GOT3 (cell line): ENCODE measurements around the gene DTNBP1.

Experiments used
- DNase-seq: peaks from one replicate; lab custom pipeline; 2025; ENCODE audit warnings: mixed read lengths; lab: John Stamatoyannopoulos, UW

Gene DTNBP1

DNA sequence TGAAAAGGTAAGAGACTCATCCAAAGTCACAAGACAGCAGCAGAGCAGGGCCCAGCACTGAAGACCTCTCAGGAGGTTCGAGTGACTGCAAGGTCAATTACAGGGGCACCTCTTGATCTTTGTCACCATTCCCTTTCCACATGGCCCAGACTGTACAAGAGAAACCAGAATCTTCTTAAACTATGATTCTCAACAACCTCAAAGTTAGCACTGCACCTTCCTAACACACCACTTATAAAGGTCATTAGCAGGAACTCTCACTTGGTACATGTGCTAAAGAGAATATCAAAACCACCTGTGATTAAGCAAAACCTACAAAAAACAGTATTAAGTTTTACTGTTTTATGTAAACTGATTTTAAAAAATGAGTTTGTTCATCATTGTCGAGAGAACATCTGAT, 70.2 kb downstream of the DTNBP1 start:
- no peak for DNase-seq

DNA sequence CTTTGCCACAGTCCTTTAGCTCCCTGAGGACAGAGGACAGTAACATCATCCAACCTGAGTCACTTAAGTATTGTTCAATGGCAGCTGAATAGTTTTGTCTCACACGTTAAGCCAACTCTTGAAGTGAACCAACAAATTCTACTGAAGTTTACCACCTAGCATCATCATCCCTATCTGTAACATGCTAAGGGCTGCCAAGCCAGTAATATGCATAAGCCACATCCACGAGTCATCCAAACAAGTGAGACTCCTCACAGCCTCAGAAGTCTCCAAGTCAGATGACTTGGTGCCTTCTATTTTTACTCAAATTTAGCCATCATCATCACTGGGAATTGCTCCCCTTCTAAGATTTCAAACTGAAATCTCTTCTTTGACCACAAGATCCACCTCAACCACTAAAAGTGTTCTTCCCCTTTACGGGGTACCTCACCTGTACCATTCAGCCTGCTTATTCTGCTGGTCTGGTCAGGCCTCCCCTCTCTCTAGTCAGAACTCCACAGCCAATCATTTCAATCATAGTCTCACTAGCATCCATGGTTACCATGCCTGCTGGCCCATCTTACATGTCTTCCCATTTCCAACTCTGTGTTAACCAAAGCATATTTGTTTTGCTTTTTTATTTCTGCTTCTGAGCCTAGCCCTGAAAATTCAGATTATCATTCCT, 73.7 kb downstream of the DTNBP1 start:
- DNase-seq, result no peak

DNA sequence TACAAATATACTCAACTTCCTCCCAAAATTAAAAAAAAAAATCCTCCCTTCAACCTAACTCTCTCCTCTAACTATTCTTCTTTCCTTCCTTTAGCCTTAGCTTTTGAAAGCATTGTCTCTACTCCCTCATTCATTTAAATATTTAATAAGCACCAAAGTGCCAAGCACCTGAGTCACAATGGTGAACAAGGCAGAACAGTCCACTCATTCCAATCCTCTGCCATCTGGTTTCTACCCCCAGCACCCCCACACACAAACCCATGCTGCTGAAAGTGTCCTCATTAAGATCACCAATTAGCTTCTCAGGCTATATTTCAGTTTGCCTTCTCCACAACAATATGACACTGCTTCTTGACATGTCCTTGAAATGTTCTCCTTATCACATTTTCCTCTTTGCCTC, 76.3 kb downstream of the DTNBP1 start:
- DNase-seq, result no peak

DNA sequence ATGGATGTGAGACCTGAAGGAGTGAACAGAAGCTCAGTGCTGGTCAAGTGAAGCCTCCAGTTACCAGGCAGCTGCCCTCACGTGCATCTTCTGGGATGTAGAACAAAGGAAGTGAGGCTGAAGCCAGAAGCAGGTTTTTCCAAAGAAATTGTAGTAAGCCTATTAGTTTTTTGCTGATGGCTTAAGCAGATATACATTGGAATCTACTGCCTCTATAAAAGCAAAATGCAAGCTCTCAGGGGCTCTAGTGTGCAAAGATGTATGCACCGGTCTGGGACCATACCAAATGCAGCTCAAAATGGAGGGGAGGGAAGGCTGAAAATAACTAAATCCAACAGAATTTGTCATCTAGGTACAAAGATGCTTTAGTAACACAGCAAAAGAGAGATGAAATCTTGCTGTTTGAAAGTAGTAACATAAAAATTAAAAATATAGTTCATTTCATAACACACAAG, 77.0 kb downstream of the DTNBP1 start:
- no peak for DNase-seq

DNA sequence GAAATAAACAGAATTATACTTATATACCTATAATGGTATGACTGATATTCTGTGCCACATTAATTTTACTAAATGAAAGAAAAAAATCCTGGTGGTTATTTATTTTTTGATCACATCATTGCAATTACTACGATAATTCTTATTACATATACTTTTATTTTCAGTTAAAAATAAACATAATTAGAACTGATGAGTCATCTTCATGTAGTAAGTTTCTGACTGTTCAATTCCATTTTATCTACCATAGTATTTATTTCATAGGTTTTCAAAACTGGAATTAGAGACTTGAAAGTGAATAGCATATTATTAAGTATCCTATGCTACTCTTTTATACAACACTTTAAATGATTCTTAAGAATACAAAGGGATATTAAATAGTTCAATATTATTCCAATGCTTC, 80.3 kb downstream of the DTNBP1 start:
- DNase-seq, result no peak

DNA sequence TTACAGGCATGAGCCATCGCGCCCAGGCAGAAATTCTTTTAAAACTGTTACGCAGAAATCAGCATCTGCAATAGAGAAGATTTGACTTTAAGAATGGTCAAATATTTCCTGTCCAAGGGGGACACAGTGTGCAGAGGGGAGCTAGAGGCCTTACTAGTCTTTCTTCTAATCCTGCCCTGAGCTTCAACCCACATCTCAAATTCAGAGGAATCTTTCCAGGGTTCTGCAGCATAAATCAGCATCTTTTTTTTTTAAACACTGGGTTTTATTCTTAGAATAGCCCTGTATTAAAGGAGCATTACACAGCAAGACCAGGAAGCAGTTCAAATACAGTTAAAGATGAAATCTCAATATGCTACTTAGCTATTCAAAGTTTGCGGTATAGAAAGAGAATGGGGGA, 81.1 kb downstream of the DTNBP1 start:
- no peak for DNase-seq

DNA sequence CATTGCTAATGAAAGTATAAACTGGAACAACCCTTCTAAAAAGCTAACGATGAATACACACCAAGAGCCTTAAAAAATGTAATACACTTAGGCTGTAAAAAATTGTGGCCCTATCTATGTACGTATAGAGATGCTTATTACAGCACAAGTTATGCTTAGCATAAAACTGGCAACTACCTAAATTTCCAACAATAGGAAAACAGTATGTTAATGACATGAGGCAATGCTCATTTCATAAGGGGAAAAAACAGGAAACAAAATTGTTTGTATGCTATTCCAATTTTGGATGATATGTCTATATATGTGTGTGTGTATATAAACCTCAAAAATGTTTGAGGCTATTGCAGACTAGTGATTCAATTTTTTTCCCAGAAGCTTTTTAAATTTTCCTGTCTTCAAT, 82.5 kb downstream of the DTNBP1 start:
- no peak for DNase-seq

DNA sequence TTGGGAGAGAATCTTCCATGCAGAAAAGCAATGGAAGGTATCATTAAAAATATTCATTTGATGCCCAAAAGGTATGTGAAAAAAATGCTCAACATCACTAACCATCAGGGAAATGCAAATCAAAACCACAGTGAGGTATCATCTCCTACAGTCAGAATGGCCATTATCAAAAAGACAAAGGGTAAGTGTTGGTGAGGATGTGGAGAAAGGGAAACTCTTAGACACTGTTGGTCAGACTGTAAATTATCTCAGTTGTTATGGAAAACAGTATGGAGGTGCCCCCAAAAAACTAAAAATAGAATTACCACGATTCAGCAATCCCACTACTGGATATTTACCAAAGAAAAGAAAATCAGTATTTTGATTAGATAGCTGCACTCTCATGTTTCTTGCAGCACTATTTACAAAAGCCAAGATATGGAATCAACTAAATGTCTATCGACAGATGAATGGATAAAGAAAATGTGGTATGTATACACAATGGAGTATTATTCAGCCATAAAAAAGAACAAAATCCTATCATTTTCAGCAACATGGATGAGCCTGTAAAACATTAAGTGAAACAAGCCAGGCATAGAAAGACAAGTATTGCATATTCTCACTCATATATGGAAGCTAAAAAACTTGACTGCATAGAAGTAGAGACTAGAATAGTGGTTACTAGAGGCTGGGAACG, 84.0 kb downstream of the DTNBP1 start:
- no peak for DNase-seq

DNA sequence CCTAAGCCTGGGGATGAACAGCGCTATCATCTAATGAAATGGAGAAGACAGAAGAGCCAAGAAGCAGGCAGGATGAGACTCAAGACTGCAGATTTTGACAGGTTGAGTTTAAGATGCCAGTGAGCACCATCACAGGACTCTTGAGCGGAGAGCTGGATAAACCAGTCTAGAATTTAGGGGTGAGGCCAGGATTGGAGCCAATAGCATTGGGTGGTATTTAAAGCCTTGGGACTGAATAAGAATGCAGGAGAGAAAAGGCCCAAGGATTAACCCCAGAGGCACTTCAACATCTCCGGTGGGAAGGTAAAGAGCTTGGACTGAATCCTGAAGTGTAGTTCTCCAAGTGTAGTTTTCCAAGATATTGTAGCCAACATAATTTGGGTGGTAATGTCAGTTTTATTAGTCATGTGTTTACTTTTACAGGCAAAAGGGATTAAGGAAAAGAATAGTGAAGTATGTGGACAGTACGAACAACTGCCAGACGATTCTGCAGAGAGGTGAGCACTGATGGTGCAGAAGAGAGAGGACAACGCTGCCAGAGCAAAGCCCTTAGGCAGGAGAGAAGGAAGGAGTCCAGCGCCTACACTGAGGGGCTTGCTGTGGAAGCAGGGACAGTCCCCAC, 85.2 kb downstream of the DTNBP1 start:
- no peak for DNase-seq

DNA sequence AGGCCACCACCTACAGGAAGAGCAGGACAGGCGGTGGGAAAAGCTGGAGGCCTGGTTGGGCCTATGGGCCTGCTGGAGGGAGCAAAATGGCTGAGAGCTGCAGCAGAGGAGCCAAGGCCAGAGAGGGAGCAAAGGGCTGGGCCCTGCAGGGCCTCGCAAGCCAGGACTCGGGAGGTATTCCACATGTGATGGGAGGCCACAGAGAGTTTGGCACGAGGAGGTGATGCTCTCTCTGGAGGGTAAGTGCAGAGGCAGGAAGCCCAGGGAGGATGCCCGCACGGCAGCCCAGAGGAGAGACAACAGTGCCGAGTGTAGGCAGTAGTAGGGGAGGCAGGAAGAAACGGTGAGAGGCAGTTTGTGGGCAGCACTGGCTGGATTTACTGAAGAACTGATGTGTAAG, 85.7 kb downstream of the DTNBP1 start:
- no peak for DNase-seq

DNA sequence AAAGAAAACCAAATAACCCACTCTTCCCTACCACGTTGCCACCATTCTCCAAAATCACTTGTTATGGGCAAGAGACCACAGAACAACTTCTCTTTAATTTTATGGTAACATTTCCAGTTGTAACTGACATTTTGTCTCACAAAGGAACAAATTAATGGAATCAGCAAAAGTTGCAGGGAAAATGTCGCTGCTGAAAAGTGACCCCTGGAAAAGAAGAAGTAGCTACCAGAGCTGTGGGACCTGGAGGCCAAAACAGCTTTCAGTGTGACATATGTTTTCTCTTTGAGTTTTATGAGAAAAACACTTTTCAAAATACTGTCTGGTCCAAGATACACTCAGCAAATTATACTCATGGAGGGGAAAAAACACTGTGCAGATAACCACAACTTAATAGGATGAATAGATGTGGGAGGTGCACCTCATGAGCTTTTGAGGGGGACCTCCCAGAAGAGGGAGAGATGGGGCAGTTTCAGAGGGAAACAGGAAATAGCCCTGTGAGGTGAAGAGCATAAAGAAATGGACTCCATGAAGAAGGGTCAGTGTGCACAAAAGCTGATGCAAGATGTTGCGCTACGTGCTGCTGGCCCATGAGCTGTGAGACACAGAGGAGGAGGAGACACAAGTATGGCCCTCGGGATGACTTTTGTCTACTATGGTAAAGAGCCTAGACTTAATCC, 87.3 kb downstream of the DTNBP1 start:
- no peak for DNase-seq

DNA sequence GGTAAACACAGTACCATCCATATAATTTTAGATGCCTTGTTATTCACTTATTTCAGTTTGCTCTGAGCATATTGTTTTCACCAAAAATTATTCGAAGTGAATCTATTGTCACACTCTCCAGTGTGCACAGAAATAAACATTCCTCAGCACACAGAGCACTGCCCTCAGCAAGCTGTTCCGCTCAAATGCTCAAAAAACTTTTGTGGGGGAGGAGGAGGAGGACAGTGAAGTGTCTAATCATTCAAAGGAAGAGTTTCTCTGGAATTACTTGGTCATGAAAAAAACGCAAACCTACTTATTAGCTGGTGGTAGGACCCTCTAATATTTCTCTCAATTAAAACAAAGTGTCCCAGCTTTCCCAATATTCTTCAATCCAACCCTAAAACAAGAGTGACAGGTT, 88.3 kb downstream of the DTNBP1 start:
- no peak for DNase-seq

DNA sequence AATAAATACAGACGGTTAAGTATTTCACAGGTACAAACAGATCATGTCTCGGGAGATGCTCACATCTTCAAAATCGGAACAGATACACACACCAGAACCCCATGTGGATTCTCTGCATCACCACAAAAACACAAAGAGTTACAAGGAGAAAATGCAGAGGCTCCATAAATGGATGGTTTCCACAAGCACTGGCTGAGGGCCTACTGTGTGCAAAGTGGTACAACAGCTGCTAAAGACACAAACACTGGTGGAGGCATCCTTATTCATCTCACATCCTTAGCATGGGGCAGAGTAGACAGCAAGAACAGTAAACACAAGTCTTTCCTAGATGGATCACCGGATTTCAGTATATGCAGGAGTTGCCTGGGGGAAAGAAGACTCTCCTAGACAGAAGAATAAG, 88.8 kb downstream of the DTNBP1 start:
- DNase-seq, result no peak

DNA sequence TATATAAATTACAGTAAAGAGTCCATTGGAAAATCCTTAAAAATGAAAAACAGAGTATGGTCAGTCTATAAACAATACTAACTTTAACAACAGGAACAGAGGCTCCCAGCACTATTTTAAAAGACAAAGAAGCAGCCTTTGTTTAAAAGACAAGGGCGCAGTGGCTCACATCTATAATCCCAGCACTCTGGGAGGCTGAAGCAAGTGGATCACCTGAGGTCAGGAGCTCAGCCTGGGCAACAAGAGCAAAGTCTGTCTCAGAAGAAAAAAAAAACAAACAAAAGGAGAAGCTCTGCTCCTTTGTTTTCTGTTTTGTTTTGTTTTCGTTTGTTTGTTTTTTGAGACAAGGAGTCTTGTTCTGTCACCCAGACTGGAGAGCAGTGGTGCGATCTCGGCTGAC, 89.4 kb downstream of the DTNBP1 start:
- no peak for DNase-seq

DNA sequence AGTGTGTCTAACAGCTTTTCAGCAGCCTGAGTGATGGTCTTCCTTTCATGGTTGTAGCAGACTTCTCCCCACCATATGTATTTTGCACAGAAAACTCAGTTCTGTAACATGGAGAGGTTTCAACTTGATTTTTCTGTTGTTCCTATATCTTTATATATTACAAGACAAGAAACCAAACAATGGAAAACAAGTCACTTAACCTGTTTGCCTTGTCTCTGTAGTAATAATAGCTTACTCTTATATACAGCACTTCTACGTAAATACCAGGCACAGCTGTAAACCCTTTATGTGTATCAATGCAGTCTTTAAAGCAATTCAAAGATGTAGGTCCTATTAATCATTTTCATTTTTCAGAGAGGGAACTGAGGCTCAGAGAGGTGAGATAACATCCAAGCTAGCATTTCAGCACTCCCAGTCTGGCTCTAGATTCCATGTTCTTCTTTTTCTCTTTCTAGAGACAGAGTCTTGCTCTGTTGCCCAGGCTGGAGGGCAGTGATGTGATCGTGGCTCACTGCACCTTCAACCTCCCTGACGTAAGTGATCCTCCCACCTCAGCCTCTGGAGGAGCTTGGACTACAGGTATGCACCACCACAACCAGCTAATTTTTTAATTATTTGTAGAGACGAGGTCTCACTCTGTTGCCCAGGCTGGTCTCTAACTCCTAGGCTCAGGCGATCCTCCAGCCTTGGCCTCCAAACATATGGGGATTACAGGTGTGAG, 90.4 kb downstream of the DTNBP1 start:
- no peak for DNase-seq

DNA sequence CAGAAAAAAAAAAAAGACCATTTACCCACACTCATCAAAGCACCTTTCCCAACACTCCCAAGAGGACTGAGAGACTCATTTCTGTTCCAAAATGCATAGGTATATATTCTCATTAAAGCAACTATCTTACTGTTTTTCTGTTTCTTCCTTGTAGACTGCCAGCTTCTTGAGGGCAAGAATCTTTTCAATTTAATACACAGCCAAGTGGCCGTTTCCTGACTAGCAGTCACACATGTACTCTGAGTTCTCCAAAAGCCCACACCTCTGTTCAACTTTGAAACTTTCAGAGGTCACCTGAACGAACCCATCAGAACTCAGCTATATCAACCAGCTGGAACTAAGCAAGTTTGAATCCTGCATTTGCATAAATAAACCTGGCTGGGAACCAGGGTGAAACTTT, 92.7 kb downstream of the DTNBP1 start:
- no peak for DNase-seq

DNA sequence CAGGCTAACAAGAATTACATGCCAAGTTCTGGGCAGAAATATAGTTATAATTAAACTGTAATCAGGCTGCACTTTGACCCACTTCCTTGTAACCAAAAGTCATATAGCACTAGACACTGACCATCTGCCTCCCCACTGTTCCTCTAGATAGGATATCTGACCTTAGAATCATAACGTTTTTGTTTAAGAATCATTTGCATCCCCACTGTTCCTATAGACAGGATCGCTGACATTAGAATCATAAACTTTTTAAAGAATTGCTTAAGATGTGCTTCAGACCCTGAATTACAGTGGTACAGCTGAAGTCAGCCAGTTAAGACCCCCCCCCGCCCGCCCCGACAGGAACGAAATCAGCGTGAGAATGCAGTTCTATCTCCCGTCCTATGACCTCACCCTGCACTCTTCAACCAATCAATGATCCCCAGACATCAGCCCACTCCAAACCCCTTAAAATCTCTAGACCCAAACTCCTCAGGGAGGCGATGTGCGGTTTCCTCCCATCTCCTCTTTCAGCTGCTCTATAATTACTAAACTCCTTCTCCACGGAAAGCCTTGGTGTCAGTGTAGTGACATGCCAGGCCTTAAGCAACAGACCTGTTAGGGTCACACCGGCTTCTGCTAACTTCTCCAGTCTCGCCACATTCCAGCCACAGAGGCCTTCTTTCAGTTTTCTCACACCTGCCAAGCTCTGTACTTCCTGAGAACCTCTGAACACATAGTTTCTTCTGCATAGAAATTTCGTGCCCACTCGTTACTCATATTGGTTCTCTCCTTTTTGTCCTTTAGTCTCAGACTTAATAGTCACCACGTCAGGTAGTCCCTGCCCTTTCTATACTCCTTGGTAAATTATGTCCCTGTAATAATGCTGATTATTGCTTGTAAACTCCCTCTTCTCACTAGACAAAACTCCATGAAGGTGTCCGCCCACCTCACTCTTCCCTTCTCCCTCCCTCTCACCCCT, 93.5 kb downstream of the DTNBP1 start:
- DNase-seq, result no peak

DNA sequence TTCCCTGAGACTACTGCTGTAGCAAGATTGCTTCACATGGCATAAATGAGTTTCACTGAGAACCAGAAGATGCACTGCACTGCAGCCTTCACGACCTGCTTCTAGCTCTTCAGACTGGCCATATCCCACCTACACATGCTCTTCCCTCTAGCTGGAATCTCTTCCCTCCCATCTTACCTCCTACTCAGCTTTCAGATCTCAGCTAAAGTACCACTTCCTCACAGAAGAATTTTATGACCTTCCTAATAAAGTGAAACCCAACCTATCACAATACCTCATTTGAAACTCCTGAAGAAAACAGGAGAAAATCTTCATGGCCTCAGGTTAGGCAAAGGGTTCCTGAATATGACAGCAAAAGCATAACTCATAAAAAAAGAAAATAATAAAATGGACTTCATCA, 99.9 kb downstream of the DTNBP1 start:
- DNase-seq, result no peak

DNA sequence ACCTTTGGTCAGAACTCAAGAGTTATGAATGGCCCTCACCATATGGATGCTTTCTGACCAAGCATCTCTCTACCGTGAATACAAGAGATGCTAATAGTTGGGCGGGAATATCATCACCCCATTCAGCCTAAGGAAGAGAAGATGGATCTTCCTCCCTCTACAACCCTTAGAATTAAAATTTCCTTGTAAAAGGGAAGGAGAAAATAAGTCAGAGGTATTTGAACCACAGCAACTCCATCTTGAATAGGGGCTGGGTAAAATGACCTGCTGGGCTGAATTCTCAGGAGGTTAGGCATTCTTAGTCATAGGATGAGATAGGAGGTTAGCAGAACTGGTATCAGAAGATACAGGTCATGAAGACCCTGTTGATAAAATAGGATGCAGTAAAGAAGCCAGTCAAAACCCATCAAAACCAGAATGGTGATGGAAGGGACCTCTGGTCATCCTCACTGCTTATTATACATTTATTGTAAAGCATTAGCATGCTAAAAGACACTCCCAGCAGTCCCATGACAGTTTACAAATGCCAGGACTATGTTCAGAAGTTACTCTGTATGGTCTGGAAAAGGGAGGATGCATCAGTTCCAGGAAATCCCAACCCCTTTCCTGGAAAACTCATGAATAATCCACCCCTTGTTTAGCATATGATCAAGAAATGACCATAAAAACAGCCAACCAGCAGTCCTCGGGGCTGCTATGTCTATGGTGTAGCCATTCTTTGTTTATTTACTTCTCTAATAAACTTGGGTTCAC, 101.2 kb downstream of the DTNBP1 start:
- no peak for DNase-seq

DNA sequence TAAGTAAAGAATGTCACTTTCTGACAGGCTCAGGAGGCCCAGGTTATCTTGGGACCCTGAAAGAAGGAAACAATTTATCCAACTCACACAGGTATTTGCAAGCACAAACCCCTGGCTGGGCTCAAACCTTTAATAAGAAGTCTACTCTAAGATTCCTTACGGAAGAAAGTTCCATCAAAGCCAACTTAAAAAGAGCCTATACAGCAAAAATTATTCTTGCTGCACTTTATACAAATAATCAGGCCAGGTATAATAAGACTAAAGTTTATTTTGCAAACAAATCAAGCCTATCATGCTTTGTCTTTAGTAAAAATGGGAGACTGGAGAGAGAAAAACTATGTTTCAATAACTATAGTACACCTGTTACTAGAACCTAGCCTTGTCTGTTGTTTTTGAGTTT, 102.1 kb downstream of the DTNBP1 start:
- DNase-seq, result no peak
